Endothelial cell of umbilical vein (primary cell): Measurements from ENCODE around the gene BRPF1.

Experiments
- CTCF ChIP-seq, 2 donors: IDR thresholded peaks; 1 replicate in 1 of 2; 2 replicates in 1 of 2; pipeline ENCODE4 v1.5.1; 2011; ENCODE audit warnings: low read length in 2 of 2, mild to moderate bottlenecking in 2 of 2, moderate library complexity in 2 of 2, control low read depth in 1 of 2, inconsistent platforms in 1 of 2, low read depth in 1 of 2; ENCODE audit not compliant: insufficient read depth in 1 of 2; ENCODE audit errors: extremely low read depth in 1 of 2
- FOS ChIP-seq: IDR thresholded peaks from 2 replicates; pipeline ENCODE4 v1.6.1; 2011; ENCODE audit warnings: mild to moderate bottlenecking, low read length, moderate library complexity, borderline replicate concordance; ENCODE audit not compliant: insufficient read depth
- MAX ChIP-seq: IDR thresholded peaks from 2 replicates; pipeline ENCODE4 v1.6.1; 2011; ENCODE audit not compliant: insufficient read depth, insufficient read length
- POLR2A ChIP-seq: IDR thresholded peaks from 2 replicates; pipeline ENCODE4 v1.6.1; 2012; ENCODE audit warnings: low read depth, mild to moderate bottlenecking, control low read depth, low read length

GRCh38 chr3:9794400-9794799 lies 62.9 kb downstream of the BRPF1 start:
- TF ChIP-seq POLR2A (no peak), FOS (no peak), CTCF (IDR thresholded peaks at IDR 0.05; ENCODE audit: extremely low read depth in 1 of 2, insufficient read depth in 1 of 2, low read depth in 1 of 2, low read length in 2 of 2) (no peak), MAX (no peak)
